VCaP (cell line): ENCODE results near the gene EFHC1.
A peak's percentile ranks its signal among the peaks of the same experiment; 100 is the strongest.

Experiments used
- H3K27ac ChIP-seq: fragments of 450-650 bp; 2 replicates; pipeline ENCODE4 v1.5.1; 2017
- TF ChIP-seq, protein P1 (sequence below): fragments of 450-650 bp; conservative IDR thresholded peaks from 2 replicates; pipeline ENCODE4 v1.5.1; 2017; ENCODE audit warnings: mild to moderate bottlenecking, moderate library complexity

Gene EFHC1

DNA sequence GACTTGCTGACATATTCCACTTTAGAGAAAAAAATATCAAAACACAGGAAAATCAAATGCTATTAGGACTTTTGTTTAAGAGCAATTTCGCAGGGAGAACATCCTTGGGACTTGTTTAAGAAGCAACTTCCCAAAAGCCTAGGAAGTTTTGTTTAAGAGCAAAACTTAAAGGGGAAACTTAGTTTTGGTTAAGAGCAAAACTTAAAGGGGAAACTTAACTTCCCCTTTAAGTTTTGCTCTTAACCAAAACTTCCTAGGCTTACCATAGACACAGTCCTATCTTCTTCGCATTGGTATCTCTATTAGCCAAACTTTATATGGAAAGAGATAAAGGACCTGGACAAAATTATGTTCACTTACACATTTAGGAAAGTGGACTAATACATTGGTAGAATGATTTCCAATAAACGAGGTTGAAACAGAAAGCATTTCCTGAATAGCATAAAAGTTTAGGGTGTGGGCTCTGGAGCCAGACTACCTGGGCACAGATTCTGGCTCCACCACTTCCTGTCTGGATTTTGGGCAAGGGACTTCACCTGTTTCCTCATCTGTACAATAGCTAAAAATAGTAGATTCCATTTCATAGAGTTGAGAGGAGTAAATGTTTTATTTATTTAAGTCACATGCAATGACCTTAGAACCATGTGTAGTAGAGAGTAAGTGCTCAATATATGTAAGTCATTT, 42.5 kb upstream of the EFHC1 start:
- H3K27ac ChIP-seq: no peak overlapping the region
- TF ChIP-seq, protein P1, sequence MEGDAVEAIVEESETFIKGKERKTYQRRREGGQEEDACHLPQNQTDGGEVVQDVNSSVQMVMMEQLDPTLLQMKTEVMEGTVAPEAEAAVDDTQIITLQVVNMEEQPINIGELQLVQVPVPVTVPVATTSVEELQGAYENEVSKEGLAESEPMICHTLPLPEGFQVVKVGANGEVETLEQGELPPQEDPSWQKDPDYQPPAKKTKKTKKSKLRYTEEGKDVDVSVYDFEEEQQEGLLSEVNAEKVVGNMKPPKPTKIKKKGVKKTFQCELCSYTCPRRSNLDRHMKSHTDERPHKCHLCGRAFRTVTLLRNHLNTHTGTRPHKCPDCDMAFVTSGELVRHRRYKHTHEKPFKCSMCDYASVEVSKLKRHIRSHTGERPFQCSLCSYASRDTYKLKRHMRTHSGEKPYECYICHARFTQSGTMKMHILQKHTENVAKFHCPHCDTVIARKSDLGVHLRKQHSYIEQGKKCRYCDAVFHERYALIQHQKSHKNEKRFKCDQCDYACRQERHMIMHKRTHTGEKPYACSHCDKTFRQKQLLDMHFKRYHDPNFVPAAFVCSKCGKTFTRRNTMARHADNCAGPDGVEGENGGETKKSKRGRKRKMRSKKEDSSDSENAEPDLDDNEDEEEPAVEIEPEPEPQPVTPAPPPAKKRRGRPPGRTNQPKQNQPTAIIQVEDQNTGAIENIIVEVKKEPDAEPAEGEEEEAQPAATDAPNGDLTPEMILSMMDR: no peak

DNA sequence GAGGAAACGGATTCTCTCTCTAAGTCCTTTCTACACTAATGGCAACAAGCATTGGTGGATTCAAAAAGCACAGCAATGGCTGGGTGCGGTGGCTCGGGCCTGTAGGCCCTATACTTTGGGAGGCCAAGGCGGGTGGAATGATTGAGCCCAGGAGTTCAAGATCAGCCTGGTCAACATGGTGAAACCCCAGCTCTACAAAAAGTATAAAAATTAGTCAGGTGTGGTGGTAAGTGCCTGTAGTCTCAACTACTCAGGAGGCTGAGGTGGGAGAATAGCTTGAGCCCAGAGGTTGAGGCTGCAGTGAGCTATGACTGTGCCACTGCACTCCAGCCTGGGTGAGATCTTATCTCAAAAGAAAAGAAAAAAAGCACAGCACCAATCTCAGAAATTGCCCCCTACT, 38.9 kb upstream of the EFHC1 start:
- H3K27ac ChIP-seq: no peak overlapping the region
- TF ChIP-seq, protein P1: no peak

DNA sequence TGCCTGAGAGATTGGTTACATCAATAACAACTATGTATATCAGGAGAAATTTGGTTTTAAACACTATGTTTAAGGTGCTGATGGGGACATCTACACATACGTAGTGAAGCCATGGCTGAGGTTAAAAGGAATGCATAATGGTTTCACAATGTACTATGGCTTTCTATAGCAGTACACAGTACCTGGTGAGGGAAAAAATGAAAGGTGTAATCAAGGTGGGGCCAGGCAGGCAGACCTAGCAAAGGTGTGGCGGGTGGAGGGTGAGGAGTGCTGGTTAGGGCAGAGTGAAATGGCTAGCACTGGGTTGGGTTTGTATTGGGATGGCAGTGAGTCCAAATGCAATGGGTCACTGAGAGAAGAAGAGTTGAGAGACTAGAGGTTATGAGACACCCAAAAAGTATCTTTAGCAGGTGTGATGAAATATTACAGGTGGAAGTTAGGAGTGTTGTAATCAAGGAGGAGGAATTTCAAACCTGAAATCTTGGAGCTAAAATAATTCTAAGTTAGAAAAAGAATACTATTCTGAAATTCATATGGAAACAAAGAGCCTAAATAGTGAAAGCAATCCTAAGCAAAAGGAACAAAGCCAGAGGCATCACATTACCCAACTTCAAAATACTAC, 35.9 kb upstream of the EFHC1 start:
- TF ChIP-seq, protein P1: no peak
- no peak overlapping the region for H3K27ac ChIP-seq

DNA sequence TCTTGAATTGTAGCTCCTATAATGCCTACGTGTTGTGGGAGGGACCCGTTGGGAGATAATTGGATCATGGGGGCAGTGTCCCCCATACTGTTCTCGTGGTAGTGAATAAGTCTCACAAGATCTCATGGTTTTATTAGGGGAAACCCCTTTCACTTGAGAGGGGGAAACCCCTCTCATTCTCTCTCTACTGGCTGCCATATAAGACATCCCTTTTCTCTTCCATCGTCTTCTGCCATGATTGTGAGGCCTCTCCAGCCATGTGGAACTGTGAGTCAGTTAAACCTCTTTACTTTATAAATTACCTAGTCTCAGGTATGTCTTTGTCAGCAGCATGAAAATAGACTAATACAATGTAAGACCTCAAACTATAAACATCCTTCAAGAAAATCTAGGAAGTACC, 35.1 kb upstream of the EFHC1 start:
- TF ChIP-seq, protein P1: no peak

DNA sequence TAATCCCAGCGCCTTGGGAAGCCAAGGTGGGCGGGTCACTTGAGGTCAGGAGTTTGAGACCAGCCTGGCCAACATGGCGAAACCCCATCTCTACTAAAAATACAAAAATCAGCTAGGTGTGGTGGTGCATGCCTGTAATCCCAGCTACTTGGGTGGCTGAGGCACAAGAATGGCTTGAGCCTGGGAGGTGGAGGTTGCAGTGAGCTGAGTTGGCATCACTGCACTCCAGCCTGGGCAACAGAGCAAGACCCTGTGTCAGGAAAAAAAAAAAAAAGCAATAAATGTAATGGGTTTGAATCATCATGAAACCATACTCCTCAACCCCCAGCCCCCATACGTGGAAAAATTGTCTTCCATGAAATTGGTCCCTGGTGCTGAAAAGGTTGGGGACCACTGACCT, 32.0 kb upstream of the EFHC1 start:
- H3K27ac ChIP-seq: peak overlapping the region; percentile 92

More for the DNA sequence above, 35.1 kb upstream of the EFHC1 start:
- H3K27ac ChIP-seq: no peak overlapping the region

DNA sequence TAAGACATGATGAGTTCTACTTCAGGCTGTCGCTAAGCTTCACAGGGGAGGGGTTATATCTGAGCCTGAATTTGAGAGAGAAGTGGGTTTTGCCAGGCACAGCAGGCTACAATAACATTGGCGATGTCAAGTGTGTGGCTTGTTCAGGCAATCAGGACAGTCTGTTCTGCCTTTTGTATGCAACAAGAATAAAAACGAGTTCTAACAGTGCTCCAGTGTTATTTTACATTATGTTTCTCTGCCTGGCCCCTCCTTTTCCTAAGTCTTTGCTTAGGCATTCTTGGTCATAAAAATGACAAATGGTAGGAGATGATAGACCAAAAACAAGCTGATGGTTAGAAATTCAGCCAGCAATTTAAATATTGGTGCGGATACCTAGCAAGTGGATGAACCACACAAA, 31.4 kb upstream of the EFHC1 start:
- TF ChIP-seq, protein P1: no peak
- H3K27ac ChIP-seq: peak overlapping the region; percentile 92

DNA sequence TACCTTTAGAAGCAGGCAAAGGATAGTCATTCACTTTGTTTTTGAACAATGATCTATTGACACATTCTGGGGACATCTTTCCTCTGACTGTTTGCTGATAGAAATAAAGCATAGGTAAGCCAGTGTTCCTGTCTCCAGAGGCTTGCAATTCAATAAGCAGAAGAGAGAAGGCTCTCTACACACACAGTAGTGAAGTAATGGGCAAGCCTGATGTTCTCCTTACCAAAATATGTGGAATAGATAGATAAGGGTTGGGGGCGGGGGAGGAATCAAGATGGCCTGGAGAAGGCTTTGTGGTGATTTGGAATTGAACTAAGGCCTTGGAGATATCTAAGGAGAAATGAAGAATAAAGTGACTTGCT, 30.9 kb upstream of the EFHC1 start:
- peak overlapping the region; percentile 92 for H3K27ac ChIP-seq
- TF ChIP-seq, protein P1: no peak; the same call in 1 of the 2 replicates
